Small intestine (tissue), 7 donors: ENCODE measurements around the gene DYNLRB1. TPM values are rescaled to one million over a fixed set of nuclear protein-coding genes. Genes with fewer than 3 reads are reported as not detected.

Experiments used
- DNase-seq, 2 donors: peaks; one replicate each; pipeline versions ENCODE4 v3.0.0 to v3.0.0-alpha.2; 2013
- FAIRE-seq: peaks from 2 replicates; lab custom pipeline; 2012; peaks lifted over from hg19 to GRCh38; lab: Jason Lieb, UNC
- H3K27ac ChIP-seq, 3 donors: one replicate each; pipeline ENCODE4 v1.5.1; 2013; ENCODE audit warnings: low read length in 2 of 3, mild to moderate bottlenecking in 2 of 3, control low read depth in 1 of 3, inconsistent platforms in 1 of 3, low read depth in 1 of 3, moderate library complexity in 1 of 3
- H3K27me3 ChIP-seq, 3 donors: one replicate each; pipeline ENCODE4 v1.6.1; 2013; ENCODE audit warnings: low read length in 3 of 3, inconsistent platforms in 1 of 3; ENCODE audit not compliant: control insufficient read depth in 3 of 3, insufficient read depth in 3 of 3
- H3K36me3 ChIP-seq, 3 donors: one replicate each; pipeline ENCODE4 v1.6.1; 2013; ENCODE audit warnings: low read length in 3 of 3, inconsistent platforms in 1 of 3, low read depth in 1 of 3, mild to moderate bottlenecking in 1 of 3, moderate library complexity in 1 of 3; ENCODE audit not compliant: control insufficient read depth in 3 of 3, insufficient read depth in 2 of 3
- H3K4me1 ChIP-seq, 3 donors: one replicate each; pipeline ENCODE4 v1.6.1; 2013; ENCODE audit warnings: low read length in 2 of 3, inconsistent platforms in 1 of 3, low read depth in 1 of 3, mild to moderate bottlenecking in 1 of 3, moderate library complexity in 1 of 3; ENCODE audit not compliant: control insufficient read depth in 3 of 3, insufficient read depth in 2 of 3
- H3K4me3 ChIP-seq, 3 donors: one replicate each; pipeline ENCODE4 v1.5.1; 2013; ENCODE audit warnings: low read length in 3 of 3, control low read depth in 1 of 3, inconsistent platforms in 1 of 3, low read depth in 1 of 3, mild to moderate bottlenecking in 1 of 3, moderate library complexity in 1 of 3
- H3K9me3 ChIP-seq, 2 donors: one replicate each; pipeline ENCODE4 v1.6.1; 2013; ENCODE audit warnings: low read depth in 1 of 2, low read length in 1 of 2; ENCODE audit not compliant: control insufficient read depth in 2 of 2, insufficient read depth in 1 of 2
- WGBS, 3 donors: extraction: QIAGEN DNeasy Blood & Tissue Kit; methylation state at CpG; one replicate each; pipeline ENCODE4 v1.1.7; 2013; 5-methylcytosine and 5-hydroxymethylcytosine counted together
- polyA plus RNA-seq, 4 donors: library from polyadenylated mRNA; stranded (reverse) in 3 of 4; unstranded in 1 of 4; fragments of 200-250 nt in 3 of 4; fragments of 120-200 nt in 1 of 4; gene quantifications; one replicate each; pipeline versions ENCODE4 v1.2.1 to v1.2.3, GENCODE V29; 2013
- donor health status: healthy with polysubstance abuse.
- donor health status: control.
- donor health status: control.
- donor health status: Bipolar disorder and iron deficiency.
- donor health status: healthy.

DYNLRB1 gene
- polyA plus RNA-seq, 4 donors: 147 to 306 (median 213) TPM

- Histone ChIP-seq H3K27me3 (no peaks in the 10 kb centered on the region), H3K36me3 (peaks cover 0 to 13% (median 2%) of the 10 kb centered on the region in 3 donors), H3K27ac (no peak overlapping the region), H3K4me3 (peak overlapping the region in 1 of 3 donors; percentile 66), H3K9me3 (no peaks in the 10 kb centered on the region), H3K4me1 (peaks cover 0 to 9% (median 1%) of the 10 kb centered on the region in 3 donors)
- DNase-seq: no peak
- FAIRE-seq: no peak
- WGBS, 3 donors: 53 to 86% (median 63%) methylated on average over 21 to 22 of the region's 22 CpGs
Observed at GRCh38 chr20:34547844-34548613, 31.8 kb downstream of the DYNLRB1 start.

GRCh38 chr20:34549291-34549928 lies 33.2 kb downstream of the DYNLRB1 start:
- Histone ChIP-seq H3K36me3 (peaks cover 0 to 13% (median 2%) of the 10 kb centered on the region in 3 donors), H3K4me3 (no peak overlapping the region), H3K4me1 (peaks cover 0 to 5% (median 4%) of the 10 kb centered on the region in 3 donors), H3K9me3 (no peaks in the 10 kb centered on the region), H3K27me3 (no peaks in the 10 kb centered on the region), H3K27ac (peak overlapping the region in 1 of 3 donors; percentile 21)
- FAIRE-seq (no peak), DNase-seq (peak; percentile 41 to 65)
- 66 to 72% (median 70%) methylated on average over 20 of the region's 20 CpGs for WGBS, 3 donors

- Histone ChIP-seq H3K27me3 (no peaks in the 10 kb centered on the region), H3K27ac (no peak overlapping the region), H3K4me1 (peaks cover 0 to 5% (median 4%) of the 10 kb centered on the region in 3 donors), H3K36me3 (peaks cover 0 to 13% (median 2%) of the 10 kb centered on the region in 3 donors), H3K9me3 (no peaks in the 10 kb centered on the region), H3K4me3 (no peak overlapping the region)
- FAIRE-seq (no peak), DNase-seq (no peak)
- WGBS, 3 donors: 90 to 91% (median 90%) methylated on average over 13 of the region's 13 CpGs
Observed at GRCh38 chr20:34549929-34550305, 33.7 kb downstream of the DYNLRB1 start.

- H3K27me3 ChIP-seq: no peaks in the 10 kb centered on the region
- no peaks in the 10 kb centered on the region for H3K9me3 ChIP-seq
- peaks cover 0 to 13% (median 2%) of the 10 kb centered on the region in 3 donors for H3K36me3 ChIP-seq
- no peak for FAIRE-seq
- peaks cover 0 to 6% (median 4%) of the 10 kb centered on the region in 3 donors for H3K4me1 ChIP-seq
- no peak for DNase-seq
- no peak overlapping the region for H3K4me3 ChIP-seq
- H3K27ac ChIP-seq: no peak overlapping the region
- WGBS, 3 donors: 92 to 94% (median 92%) methylated on average over 6 of the region's 6 CpGs
Observed at GRCh38 chr20:34552569-34552968, 36.3 kb downstream of the DYNLRB1 start.

- Histone ChIP-seq H3K4me1 (peaks cover 0 to 13% (median 2%) of the 10 kb centered on the region in 3 donors), H3K36me3 (peaks cover 0 to 13% (median 2%) of the 10 kb centered on the region in 3 donors), H3K27ac (peak overlapping the region in 1 of 3 donors; percentile 32), H3K27me3 (no peaks in the 10 kb centered on the region), H3K9me3 (no peaks in the 10 kb centered on the region), H3K4me3 (no peak overlapping the region)
- no peak for FAIRE-seq
- 10 to 34% (median 29%) methylated on average over 4 of the region's 4 CpGs for WGBS, 3 donors
- peak in 1 of 2 donors; percentile 15 for DNase-seq
Observed at GRCh38 chr20:34553366-34553867, 37.2 kb downstream of the DYNLRB1 start.

DNA sequence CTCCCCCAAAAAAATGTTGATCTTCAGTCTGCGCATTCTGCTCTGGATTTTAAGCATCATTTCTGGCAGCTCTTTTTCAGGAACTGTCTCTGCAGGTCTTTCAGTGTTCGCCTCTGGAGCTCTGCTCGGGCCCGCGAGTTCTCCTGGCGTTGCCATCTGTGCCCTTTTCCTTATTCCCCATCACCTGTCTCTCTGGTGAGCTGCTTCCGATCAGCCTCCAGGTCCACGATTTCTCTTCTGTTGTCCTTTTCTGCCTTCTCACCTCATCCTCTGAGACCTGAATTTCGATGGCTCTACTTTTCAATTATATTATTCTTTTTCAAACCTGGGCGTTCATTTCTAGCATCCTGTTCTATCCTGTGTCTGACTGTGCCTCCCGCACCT lies 41.7 kb downstream of the DYNLRB1 start:
- FAIRE-seq (no peak), DNase-seq (no peak)
- no peaks in the 10 kb centered on the region for H3K27me3 ChIP-seq
- H3K36me3 ChIP-seq: peaks cover 0 to 29% (median 0%) of the 10 kb centered on the region in 3 donors
- 23 to 30% (median 29%) methylated on average over 11 of the region's 11 CpGs for WGBS, 3 donors
- peak overlapping the region; percentile 63 to 90 (median 78) for H3K27ac ChIP-seq
- peaks cover 0 to 8% (median 2%) of the 10 kb centered on the region in 3 donors for H3K4me1 ChIP-seq
- peak overlapping the region; percentile 57 to 88 (median 58) for H3K4me3 ChIP-seq
- no peaks in the 10 kb centered on the region for H3K9me3 ChIP-seq

- 2 to 14% (median 6%) methylated on average over 75 to 103 of the region's 103 CpGs for WGBS, 3 donors
- Histone ChIP-seq H3K4me1 (peaks cover 0 to 8% (median 0%) of the 10 kb centered on the region in 3 donors), H3K9me3 (no peaks in the 10 kb centered on the region), H3K4me3 (peak within 1 kb of the TSS; percentile 57 to 88 (median 58)), H3K27ac (peak within 1 kb of the TSS; percentile 78 to 90 (median 82)), H3K27me3 (no peaks in the 10 kb centered on the region), H3K36me3 (peaks cover 0 to 29% (median 0%) of the 10 kb centered on the region in 3 donors)
- FAIRE-seq (no peak), DNase-seq (peak; percentile 88 to 98)
Observed at GRCh38 chr20:34558320-34559218, 42.3 kb downstream of the DYNLRB1 start, which contains the start of gene MAP1LC3A. Gene MAP1LC3A, plus strand, starts transcription at chr20:34558718. Its CDS starts 151 bp downstream, at chr20:34558869.
